AG09319 (cell line): ENCODE results near the gene PCSK6.
"Not testable (repeated sequence)": the region's sequence is repeated elsewhere in the genome, so short reads cannot be mapped to it uniquely, and the experiment has no call there.

Experiments
- DNase-seq: peaks from one replicate; pipeline ENCODE4 v3.0.0-alpha.2; 2010; ENCODE audit warnings: low read depth; ENCODE audit errors: extremely low read depth
- CTCF ChIP-seq: IDR thresholded peaks from 2 replicates; pipeline ENCODE4 v1.5.1; 2011; ENCODE audit warnings: low read depth, mild to moderate bottlenecking, inconsistent platforms, low read length, moderate library complexity

Gene PCSK6

GRCh38 chr15:101420232-101420631 is 69.3 kb downstream of the PCSK6 start:
- no peak for TF ChIP-seq CTCF

GRCh38 chr15:101416475-101416874 is 73.0 kb downstream of the PCSK6 start:
- not testable (repeated sequence) for DNase-seq

More at GRCh38 chr15:101420232-101420631, 69.3 kb downstream of the PCSK6 start:
- no peak for DNase-seq

- DNase-seq: no peak
- no peak for TF ChIP-seq CTCF
These were observed 76.3 kb downstream of the PCSK6 start for GRCh38 chr15:101413239-101413638.

- no peak for TF ChIP-seq CTCF
These were observed 77.9 kb downstream of the PCSK6 start for GRCh38 chr15:101411581-101411980.

GRCh38 chr15:101411085-101411484 is 78.4 kb downstream of the PCSK6 start:
- no peak for DNase-seq
- no peak for TF ChIP-seq CTCF

More at GRCh38 chr15:101411581-101411980, 77.9 kb downstream of the PCSK6 start:
- no peak for DNase-seq

GRCh38 chr15:101410612-101411011 is 78.9 kb downstream of the PCSK6 start:
- TF ChIP-seq CTCF: no peak
- no peak for DNase-seq

- TF ChIP-seq CTCF: no peak
- DNase-seq: no peak
These were observed 79.9 kb downstream of the PCSK6 start for GRCh38 chr15:101409621-101410020.

- DNase-seq: no peak
- no peak for TF ChIP-seq CTCF
These were observed 81.3 kb downstream of the PCSK6 start for GRCh38 chr15:101407966-101408775.
